GM18517 (cell line): ENCODE results near the gene NFE2L1.
"Not testable (repeated sequence)": the region's sequence is repeated elsewhere in the genome, so short reads cannot be mapped to it uniquely, and the experiment has no call there.

Source experiments
- ATAC-seq: cut with Tn5 transposase; IDR thresholded peaks from one replicate; pipeline ENCODE4 v1.9.1; 2021; ENCODE audit warnings: mild to moderate bottlenecking, moderate library complexity; ENCODE audit not compliant: unreplicated experiment

Gene NFE2L1

DNA sequence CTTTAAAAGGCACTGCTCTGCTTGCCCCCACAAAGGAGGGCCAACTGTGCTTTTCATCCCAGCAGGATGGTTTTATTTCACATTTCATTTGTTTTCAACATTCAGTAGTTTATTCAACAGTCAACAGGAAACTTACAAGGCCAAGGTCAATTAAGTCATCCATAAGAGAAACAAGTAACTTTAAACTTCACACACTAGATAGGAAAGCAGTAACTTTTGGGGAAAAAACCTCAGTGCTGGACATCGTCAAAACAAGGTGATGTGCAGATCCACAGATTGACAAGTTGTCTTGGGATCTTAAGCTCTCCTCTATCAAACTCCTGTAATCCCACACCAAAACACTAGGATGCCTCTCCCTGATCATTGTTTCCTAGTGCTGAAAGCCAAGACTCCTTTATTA is 18.5 kb downstream of the NFE2L1 start:
- no peak for ATAC-seq

DNA sequence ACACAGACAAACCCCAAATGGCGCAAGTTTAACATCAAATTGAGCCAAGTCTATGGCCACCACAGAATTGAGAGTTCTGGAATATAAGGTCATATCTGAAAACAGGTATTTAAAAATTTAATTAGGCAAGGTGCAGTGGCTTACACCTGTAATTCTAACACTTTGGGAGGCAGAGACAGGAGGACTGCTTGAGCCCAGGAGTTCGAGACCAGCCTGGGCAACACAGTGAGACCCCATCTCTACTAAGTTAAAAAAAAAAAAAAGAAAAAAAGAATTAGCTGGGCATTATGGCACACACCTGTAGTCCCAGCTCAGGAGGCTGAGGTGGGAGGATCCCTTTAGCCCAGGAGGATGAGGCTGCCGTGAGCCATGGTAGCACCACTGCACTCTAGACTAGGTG is 19.1 kb downstream of the NFE2L1 start:
- ATAC-seq, result no peak

GRCh38 chr17:48067808-48068207 is 19.6 kb downstream of the NFE2L1 start:
- ATAC-seq, result not testable (repeated sequence)

- ATAC-seq, result no peak
Measured at GRCh38 chr17:48068491-48068961, 20.4 kb downstream of the NFE2L1 start.

DNA sequence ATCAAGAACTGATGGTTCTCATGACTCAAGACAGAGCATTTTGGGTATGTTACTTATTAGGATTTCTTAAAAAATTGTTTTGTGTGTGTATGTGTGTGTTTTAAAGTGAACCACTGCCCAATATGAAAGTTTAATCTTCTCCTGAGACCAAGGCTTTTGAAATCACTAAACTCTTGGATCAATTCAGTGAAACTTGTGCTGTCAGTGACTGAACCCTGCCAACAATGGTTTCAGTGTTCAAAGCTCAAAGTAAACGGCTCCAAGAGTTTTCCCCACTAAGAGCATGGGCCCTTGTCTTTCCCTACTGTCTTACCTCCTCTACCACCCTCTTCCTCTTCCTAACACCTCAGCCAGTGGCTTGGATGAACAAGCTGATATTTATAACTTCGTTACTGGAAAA is 22.0 kb downstream of the NFE2L1 start:
- no peak for ATAC-seq

- no peak for ATAC-seq
Measured at GRCh38 chr17:48071654-48072053, 23.5 kb downstream of the NFE2L1 start.

DNA sequence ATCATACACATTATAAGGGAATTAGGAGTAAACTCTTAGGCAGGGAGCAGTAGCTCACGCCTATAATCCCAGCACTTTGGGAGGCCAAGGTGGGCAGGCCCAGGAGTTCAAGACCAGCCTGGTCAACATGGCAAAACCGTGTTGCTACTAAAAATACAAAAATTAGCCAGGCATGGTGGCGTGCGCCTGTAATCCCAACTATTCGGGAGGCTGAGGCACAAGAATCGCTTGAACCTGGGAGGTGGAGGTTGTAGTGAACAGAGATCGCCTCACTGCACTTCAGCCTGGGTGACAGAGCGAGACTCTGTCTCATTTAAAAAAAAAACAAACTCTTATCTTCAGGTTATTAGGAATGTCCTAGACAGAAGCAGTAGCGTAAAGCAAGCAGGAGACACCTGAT is 24.7 kb downstream of the NFE2L1 start:
- ATAC-seq, result not testable (repeated sequence)

- not testable (repeated sequence) for ATAC-seq
Measured at GRCh38 chr17:48073566-48074094, 25.5 kb downstream of the NFE2L1 start.

DNA sequence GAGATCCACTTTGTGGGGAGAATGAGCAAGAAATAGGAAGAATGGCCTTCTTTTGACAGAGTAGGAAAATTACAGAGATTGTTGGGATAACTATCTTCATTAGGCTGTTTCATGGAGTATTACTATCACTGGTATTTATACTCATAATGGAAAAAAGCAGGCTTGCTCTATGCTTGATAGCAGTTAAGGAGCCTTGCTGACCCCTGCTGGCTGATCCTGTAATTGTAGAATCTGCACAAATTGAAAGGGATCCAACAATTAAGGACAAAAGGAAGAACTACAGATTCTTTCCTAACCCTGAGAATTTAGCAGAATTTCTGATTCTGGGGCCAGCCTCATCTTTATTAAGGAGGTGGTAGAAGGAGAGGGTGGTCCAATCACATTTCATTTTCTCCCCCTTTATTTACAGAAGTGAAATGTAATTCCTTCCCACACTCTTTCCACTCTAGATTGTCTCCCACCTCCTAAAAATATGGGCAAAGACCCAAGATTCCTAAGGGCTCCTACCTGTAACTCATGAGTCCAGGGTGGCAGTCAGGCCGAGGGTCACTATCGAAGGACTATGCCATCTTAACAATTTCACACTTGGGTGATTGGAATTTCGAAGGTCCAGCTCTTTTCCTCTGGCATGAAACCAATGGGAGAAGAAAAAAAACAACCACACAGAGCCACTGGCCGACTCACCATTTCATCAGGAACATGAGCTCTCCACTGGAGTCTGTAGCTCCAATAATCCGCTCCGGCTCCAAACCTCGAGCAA is 26.3 kb downstream of the NFE2L1 start:
- no peak for ATAC-seq

GRCh38 chr17:48077152-48077551 is 29.0 kb downstream of the NFE2L1 start:
- ATAC-seq, result not testable (repeated sequence)

DNA sequence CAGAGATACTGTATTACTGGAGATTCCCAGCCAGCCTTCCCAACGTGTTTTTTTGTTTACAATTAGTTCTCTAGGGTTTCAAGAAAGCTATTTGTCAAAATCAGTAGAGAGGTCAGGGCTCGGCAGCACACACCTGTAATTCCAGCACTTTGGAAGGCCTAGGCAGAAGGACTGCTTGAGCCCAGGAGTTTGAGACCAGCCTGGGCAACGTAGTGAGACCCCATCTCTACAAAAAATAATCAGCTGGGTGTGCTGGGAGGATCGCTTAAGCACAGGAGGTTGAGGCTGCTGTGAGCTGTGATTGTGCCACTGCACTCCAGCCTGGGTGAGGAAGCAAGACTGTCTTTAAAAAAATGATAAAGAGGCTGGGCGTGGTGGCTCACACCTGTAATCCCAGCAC is 33.7 kb downstream of the NFE2L1 start:
- ATAC-seq, result no peak

GRCh38 chr17:48084932-48085331 is 36.8 kb downstream of the NFE2L1 start:
- ATAC-seq, result no peak

GRCh38 chr17:48093341-48094045 is 45.3 kb downstream of the NFE2L1 start:
- ATAC-seq, result no peak

DNA sequence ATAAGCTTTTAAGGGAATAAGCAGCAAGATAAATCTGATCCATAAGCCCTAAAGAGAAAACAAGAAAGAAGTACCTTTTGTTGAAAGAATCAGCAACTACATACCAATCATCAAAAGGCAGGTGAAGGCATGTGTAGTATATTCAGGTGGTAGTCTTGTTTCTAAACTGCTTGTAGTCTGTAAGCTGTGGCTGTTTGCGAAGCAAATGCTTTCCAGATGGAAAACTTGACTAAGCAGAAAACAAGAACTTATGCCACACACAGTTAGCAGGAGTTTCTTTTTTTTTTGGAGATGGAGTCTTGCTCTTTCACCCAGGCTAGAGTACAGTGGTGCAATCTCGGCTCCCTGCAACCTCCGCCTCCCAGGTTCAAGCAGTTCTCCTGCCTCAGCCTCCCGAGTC is 47.5 kb downstream of the NFE2L1 start:
- ATAC-seq, result no peak

GRCh38 chr17:48100160-48100559 is 52.0 kb downstream of the NFE2L1 start:
- ATAC-seq, result no peak

- no peak for ATAC-seq
Measured at GRCh38 chr17:48100591-48101011, 52.4 kb downstream of the NFE2L1 start.

- peak; percentile 85 for ATAC-seq
Measured at GRCh38 chr17:48101012-48101720, 53.0 kb downstream of the NFE2L1 start, which contains the start of gene CBX1. Gene CBX1 (minus strand): TSS chr17:48101478. CDS start chr17:48077004, 24,474 bp downstream.

DNA sequence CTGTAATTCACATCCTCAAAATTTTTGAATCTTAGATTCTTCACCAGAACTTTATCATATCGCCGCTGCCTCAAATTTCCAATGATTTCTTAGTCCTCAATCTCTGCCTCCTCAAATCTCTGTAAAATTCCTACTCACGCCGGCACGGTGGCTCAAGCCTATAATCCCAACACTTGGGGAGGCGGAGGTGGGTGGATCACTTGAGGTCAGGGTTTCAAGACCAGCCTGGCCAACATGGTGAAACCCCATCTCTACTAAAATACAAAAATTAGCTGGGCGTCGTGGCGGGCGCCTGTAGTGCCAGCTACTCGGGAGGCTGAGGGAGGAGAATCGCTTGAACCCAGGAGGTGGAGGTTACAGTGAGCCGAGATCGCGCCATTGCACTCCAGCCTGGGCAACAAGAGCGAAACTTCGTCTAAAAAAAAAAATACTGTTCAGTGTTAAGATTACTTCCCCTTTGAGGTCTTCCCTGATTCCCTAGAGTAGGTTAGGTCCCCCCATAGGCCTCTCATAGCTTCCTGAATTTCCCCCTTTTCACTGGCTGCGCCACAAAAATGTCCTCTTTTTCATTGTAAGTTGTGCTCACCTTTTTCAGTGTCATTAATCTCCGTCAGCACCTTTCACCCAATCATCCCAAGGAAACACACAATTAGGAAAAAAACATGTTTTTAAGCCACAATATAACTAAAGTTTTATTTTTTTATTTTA is 54.0 kb downstream of the NFE2L1 start:
- no peak for ATAC-seq

DNA sequence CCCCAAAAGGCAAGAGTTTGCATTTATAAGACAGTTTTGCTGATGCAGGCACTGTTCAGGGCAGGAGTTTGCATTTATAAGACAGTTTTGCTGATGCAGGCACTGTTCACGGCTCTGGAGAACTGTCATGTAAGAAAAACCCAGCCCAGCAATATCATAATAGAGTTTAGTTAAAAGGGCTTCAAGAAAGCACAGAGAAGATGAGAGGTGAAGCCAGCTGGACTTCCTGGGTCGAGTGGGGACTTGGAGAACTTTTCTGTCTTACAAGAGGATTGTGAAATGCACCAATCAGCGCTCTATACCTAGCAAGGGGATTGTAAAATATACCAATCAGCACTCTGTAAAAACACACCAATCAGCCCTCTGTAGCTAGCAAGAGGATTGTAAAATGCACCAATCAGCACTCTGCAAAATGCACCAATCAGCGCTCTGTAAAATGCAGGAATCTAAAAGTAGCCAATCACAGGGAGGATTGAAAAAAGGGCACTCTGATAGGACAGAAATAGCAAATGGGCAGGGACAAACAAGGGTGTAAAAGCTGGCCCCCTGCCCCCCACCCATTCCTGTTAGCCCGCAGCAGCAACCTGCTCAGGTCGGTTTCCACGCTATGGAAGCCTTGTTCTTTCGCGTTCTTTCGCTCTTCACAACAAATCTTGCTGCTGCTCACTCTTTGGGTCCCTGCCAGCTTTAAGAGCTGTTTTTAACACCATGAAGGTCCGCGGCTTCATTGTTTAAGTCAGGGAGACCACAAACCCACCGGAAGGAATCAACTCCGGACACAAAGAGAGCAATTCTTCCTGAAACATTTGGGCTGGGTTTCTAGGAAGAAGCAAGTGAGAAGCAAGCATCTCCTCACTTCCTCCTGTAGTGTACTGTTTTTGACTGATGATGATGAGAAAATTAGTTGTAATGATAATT is 54.9 kb downstream of the NFE2L1 start:
- no peak for ATAC-seq

- no peak for ATAC-seq
Measured at GRCh38 chr17:48104440-48104839, 56.3 kb downstream of the NFE2L1 start.
